ENCODE measurements around the gene RASD2. TPM values are rescaled to one million over a fixed set of nuclear protein-coding genes. Genes with fewer than 3 reads are reported as not detected.

The RASD2 gene
- total and polyA plus RNA-seq, 10 of the 15 experiments (the other 5 are each of a cell fraction or from before 2014, with no cell fraction given): 0.03 TPM; not detected in 9

GRCh38 chr22:35555483-35555890 lies 14.9 kb downstream of the RASD2 start (continued):
- TF ChIP-seq HSF1 (IDR thresholded peaks at IDR 0.05; ENCODE audit: low read depth, low read length): no peak
- no peak for TF ChIP-seq TCF3 (IDR thresholded peaks at IDR 0.05; ENCODE audit: borderline replicate concordance, insufficient read depth, low read depth, low read length)

GRCh38 chr22:35555946-35556547 lies 15.4 kb downstream of the RASD2 start:
- Histone ChIP-seq H3K79me2 (ENCODE audit: control insufficient read depth, insufficient read depth, low read length) (no peaks in the 10 kb centered on the region), H3K27me3 (replicated peaks in 1 of 2; ENCODE audit: control insufficient read depth in 2 of 2, insufficient read depth in 2 of 2, low read length in 1 of 2) (peaks cover 0 to 2% of the 10 kb centered on the region in 2 experiments; a peak in 2 of 4 replicates), H3K4me2 (ENCODE audit: control insufficient read depth, insufficient read depth) (no peak overlapping the region), H3K9ac (ENCODE audit: control insufficient read depth, insufficient read depth, low read length) (no peak overlapping the region), H2AFZ (ENCODE audit: control insufficient read depth, low read depth, low read length) (no peak overlapping the region), H4K20me1 (ENCODE audit: control insufficient read depth, insufficient read depth) (no peaks in the 10 kb centered on the region), H3K36me3 (ENCODE audit: control insufficient read depth in 2 of 2, insufficient read depth in 2 of 2, low read length in 1 of 2) (no peaks in the 10 kb centered on the region), H3K9me3 (replicated peaks; ENCODE audit: control insufficient read depth, insufficient read depth, low read length) (no peaks in the 10 kb centered on the region; the same call in 2 of the 3 replicates), H3K4me1 (ENCODE audit: control insufficient read depth, insufficient read depth, low read length) (peaks cover 4% of the 10 kb centered on the region), H3K27ac (ENCODE audit: control insufficient read depth, insufficient read depth) (no peak overlapping the region), H3K4me3 (no peak overlapping the region)
- ChIA-PET RAD21 (ENCODE audit: unreplicated experiment) (no interaction called here), SMC1A (ENCODE audit: uncharacterized antibody, unreplicated experiment) (no interaction called here), POLR2A (no interaction called here), CTCF (no interaction called here)
- ATAC-seq: no peak
- DNase-seq (ENCODE audit: low read depth, low spot score): no peak
- in situ Hi-C loops (cut with MboI): no loop called here
- no peak for FAIRE-seq
- BruUV-seq (replicated peaks): no TSS peak
- WGBS (ENCODE audit: insufficient coverage, insufficient replicate concordance, low lambda C conversion rate, missing lambda C conversion rate): 33% methylated on average over 10 of the region's 10 CpGs
- intact Hi-C loops (cut with micrococcal nuclease; ENCODE audit: unreplicated experiment): no loop called here
- TF ChIP-seq E4F1 (IDR thresholded peaks at IDR 0.05; ENCODE audit: borderline replicate concordance, partially characterized antibody): no peak
- TF ChIP-seq HSF1 (IDR thresholded peaks at IDR 0.05; ENCODE audit: low read depth, low read length): no peak
- no peak for TF ChIP-seq EGR1 (IDR thresholded peaks at IDR 0.05; ENCODE audit: borderline replicate concordance in 1 of 2, low read depth in 2 of 2, low read length in 2 of 2)
- TF ChIP-seq, protein P1, sequence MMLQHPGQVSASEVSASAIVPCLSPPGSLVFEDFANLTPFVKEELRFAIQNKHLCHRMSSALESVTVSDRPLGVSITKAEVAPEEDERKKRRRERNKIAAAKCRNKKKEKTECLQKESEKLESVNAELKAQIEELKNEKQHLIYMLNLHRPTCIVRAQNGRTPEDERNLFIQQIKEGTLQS (IDR thresholded peaks at IDR 0.05; ENCODE audit: borderline replicate concordance, extremely low read depth, low read depth, low read length): no peak
- no peak for TF ChIP-seq BMI1 (IDR thresholded peaks at IDR 0.05; ENCODE audit: borderline replicate concordance)
- no peak for TF ChIP-seq CUX1 (IDR thresholded peaks at IDR 0.05; ENCODE audit: insufficient replicate concordance, low read depth, low read length)
- TF ChIP-seq CBFB (IDR thresholded peaks at IDR 0.05; ENCODE audit: low read depth): no peak
- no peak for TF ChIP-seq ATF7 (IDR thresholded peaks at IDR 0.05; ENCODE audit: low read depth)

Measured in GM12878 (cell line).